SK-N-SH treated with all-trans-retinoic acid at 6 μM for 48 hours (cell line): ENCODE measurements around the gene SLC6A8.

Source experiments
- ARNTL ChIP-seq: fragments of 450-650 bp; formaldehyde crosslinking; IDR thresholded peaks from 2 replicates; pipeline ENCODE4 v1.5.0; 2020; ENCODE audit warnings: low read depth, mild to moderate bottlenecking, moderate library complexity, borderline replicate concordance
- BACH2 ChIP-seq: fragments of 250-450 bp; sonication (Bioruptor Pico); IDR thresholded peaks from 2 replicates; pipeline ENCODE4 v1.9.0; 2021; ENCODE audit warnings: mild to moderate bottlenecking, borderline replicate concordance
- PATZ1 ChIP-seq: fragments of 250-450 bp; sonication (Bioruptor Pico); IDR thresholded peaks from 2 replicates; pipeline ENCODE4 v1.8.0; 2020; ENCODE audit warnings: mild to moderate bottlenecking, moderate library complexity, borderline replicate concordance
- RARB ChIP-seq: fragments of 250-450 bp; sonication (Bioruptor Pico); IDR thresholded peaks from 2 replicates; pipeline ENCODE4 v1.8.0; 2021; ENCODE audit warnings: mild to moderate bottlenecking, moderate library complexity
- ZFP30 ChIP-seq: fragments of 450-650 bp; formaldehyde crosslinking; IDR thresholded peaks from 2 replicates; pipeline ENCODE4 v1.5.0; 2022; ENCODE audit warnings: mild to moderate bottlenecking, moderate library complexity
- ZNF565 ChIP-seq: fragments of 450-650 bp; formaldehyde crosslinking; conservative IDR thresholded peaks from 2 replicates; pipeline ENCODE4 v1.5.0; 2020; ENCODE audit warnings: low read depth, mild to moderate bottlenecking, moderate library complexity
- ZNF8 ChIP-seq: fragments of 450-650 bp; formaldehyde crosslinking; IDR thresholded peaks from 2 replicates; pipeline ENCODE4 v1.5.0; 2020; ENCODE audit warnings: mild to moderate bottlenecking, moderate library complexity

DNA sequence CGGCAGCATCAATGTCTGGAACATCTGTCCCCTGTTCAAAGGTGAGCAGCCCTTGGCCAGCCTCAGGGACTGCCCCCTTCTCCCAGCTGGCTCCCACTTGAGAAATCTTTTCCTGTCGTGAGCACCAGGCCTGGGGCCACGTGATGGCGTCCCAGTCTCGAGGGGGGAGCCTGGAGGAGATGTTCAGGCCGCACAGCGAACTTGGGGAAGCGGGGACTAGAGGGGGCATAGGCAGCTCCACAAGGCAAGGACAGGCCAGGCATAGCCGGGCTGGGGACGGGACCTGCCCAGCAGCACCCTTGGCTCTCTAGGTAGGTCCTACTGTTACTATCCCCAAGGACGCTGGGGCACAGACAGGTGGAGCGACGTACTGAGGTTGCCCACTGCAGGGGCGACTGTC is 2.7 kb downstream of the SLC6A8 start:
- no peak for TF ChIP-seq ZFP30 (CRISPR knock-in tag)
- no peak for TF ChIP-seq ARNTL
- no peak for TF ChIP-seq BACH2 (CRISPR knock-in tag)
- TF ChIP-seq RARB (CRISPR knock-in tag) = no peak
- TF ChIP-seq ZNF565 (CRISPR knock-in tag) = no peak
- TF ChIP-seq ZNF8 (CRISPR knock-in tag) = no peak
- no peak for TF ChIP-seq PATZ1 (CRISPR knock-in tag)
